ENCODE results near the gene UNK. TPM values are rescaled to one million over a fixed set of nuclear protein-coding genes. Genes with fewer than 3 reads are reported as not detected.
A peak's percentile ranks its signal among the peaks of the same experiment; 100 is the strongest.
"Not testable (repeated sequence)": the region's sequence is repeated elsewhere in the genome, so short reads cannot be mapped to it uniquely, and the experiment has no call there.

UNK gene
- polyA plus RNA-seq, 1 donor = 21.9 TPM

GRCh38 chr17:75773121-75773807 lies 11.3 kb upstream of the UNK start:
- no peak for DNase-seq (ENCODE audit: low read depth)

GRCh38 chr17:75773808-75774470 lies 10.7 kb upstream of the UNK start:
- no peak for DNase-seq (ENCODE audit: low read depth)

GRCh38 chr17:75774471-75774990 lies 10.1 kb upstream of the UNK start:
- no peak for DNase-seq (ENCODE audit: low read depth)

- no peak for DNase-seq (ENCODE audit: low read depth)
These were observed 9.5 kb upstream of the UNK start for GRCh38 chr17:75774991-75775668.

- no peak for DNase-seq (ENCODE audit: low read depth)
These were observed 8.0 kb upstream of the UNK start for GRCh38 chr17:75776386-75777295.

- DNase-seq (ENCODE audit: low read depth) = no peak
These were observed 7.2 kb upstream of the UNK start for GRCh38 chr17:75777296-75777922.

- not testable (repeated sequence) for DNase-seq (ENCODE audit: low read depth)
These were observed 6.3 kb upstream of the UNK start for GRCh38 chr17:75778066-75778860.

- DNase-seq (ENCODE audit: low read depth) = no peak
These were observed 5.8 kb upstream of the UNK start for GRCh38 chr17:75778861-75779249.

GRCh38 chr17:75779250-75779986 lies 5.2 kb upstream of the UNK start:
- peak; percentile 100 for DNase-seq (ENCODE audit: low read depth)

GRCh38 chr17:75779987-75780889 lies 4.4 kb upstream of the UNK start:
- no peak for DNase-seq (ENCODE audit: low read depth)

- no peak for DNase-seq (ENCODE audit: low read depth)
These were observed 1.4 kb upstream of the UNK start for GRCh38 chr17:75783069-75783783.

- no peak for DNase-seq (ENCODE audit: low read depth)
These were observed 668 bp upstream of the UNK start for GRCh38 chr17:75783803-75784472.

GRCh38 chr17:75785016-75785890 lies 647 bp downstream of the UNK start:
- no peak for DNase-seq (ENCODE audit: low read depth)

- no peak for DNase-seq (ENCODE audit: low read depth)
These were observed 6.6 kb downstream of the UNK start for GRCh38 chr17:75791254-75791653.

- DNase-seq (ENCODE audit: low read depth) = no peak
These were observed 8.9 kb downstream of the UNK start for GRCh38 chr17:75793460-75793859.
